ENCODE measurements around the gene SCRT2.

Gene SCRT2

DNA sequence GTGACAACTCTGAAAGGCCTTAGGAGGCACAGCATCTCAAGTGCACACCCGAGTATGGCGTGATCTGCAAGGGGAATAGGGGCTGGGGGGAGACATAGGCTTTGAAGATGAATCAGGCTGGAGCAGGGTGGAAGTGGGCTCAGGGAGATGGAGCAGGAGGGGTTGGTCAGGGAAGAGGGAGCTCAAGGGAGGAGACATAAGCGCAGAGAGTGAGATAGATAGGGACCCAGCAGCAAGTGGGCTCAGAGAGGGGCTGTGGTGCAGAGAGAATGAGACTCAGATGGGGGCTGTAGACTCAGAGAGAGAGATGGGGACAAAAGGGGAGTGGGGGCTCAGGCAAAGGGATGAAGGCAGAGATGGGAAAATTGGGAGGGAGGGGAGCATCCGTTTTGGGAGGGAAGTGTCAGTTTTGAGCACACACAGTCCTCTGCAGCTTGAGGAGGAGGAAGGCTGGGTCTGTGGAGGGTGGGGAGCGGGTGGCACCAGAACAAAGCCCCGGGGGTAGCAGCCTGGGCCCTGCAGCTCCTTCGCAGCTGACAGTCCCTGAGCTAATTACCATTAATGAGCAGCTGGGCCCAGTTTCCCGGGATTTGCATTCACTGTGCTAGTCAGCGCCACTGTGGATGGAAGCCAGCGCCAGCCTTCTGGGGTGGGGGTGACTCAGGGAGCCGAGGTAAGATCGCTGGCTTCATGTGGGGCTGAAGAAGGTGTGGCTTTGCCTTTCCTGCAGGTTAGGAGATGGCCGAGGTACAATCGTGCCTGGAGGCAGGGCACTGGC, 41.3 kb downstream of the SCRT2 start:
- peak; percentile 75 for DNase-seq (ENCODE audit: low spot score)

DNA sequence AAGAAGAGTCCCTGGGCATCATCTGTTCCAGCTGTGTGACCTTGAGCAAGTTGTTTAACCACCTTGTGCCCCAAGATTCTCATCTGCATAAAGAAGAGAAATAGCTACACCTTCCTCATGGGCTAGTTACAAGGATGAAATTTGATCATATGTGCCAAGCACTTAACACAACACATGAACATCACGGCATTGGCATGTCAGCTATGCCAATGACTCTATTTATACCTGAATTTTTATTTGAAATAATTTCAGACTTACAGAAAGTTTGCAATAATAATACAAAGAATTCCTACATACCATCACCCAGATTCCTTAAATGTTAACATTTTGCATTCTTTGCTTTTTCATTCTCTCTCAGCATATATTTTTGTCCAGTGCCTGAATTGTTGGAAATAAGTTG, 44.5 kb downstream of the SCRT2 start:
- no peak for DNase-seq (ENCODE audit: low spot score)

DNA sequence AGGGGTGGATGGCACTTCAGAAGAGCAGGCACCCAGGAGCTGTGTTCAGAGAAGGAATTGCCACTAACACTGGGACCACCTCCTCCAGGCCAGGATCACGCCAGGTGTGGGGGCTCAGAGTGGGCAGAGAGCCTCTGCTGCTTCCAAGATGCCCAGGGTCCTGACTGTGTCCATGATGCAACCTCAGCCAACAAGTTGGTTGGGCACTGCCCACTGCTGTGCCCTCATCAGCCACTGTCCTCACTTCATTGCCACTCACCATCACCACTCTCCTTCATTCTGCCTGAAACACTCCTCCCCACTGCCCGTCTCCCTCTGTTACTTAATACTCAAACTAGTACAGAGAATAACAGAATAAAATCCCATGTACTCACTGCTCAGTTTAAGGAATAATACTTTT, 49.0 kb downstream of the SCRT2 start:
- no peak for DNase-seq (ENCODE audit: low spot score)

DNA sequence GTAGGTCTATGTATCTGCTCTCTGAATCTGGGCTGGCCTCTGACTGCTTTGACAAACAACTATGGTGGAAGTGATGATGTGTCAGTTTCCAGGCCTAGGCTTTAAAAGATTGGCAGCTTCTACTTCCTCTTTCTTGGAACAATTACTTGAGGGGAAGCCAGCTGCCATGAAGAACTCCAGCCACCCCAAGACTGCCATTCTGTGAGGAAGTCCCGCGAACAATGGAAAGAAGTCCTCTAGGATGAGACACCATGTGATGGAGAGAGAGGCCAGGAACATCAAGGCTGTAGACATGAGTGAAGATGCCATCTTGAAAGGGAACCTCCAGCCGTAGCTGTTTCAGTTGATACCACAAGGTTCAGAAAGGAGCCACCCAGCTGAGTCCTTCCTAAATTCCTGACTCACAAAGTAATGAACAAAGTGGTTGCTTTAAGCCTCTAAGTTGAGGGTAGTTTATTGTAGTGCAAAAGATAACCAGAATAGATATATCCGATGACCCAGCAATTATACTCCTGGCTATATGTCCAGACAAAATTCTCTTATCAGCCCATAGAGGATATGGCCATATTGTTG, 50.2 kb downstream of the SCRT2 start:
- DNase-seq (ENCODE audit: low spot score), result no peak

DNA sequence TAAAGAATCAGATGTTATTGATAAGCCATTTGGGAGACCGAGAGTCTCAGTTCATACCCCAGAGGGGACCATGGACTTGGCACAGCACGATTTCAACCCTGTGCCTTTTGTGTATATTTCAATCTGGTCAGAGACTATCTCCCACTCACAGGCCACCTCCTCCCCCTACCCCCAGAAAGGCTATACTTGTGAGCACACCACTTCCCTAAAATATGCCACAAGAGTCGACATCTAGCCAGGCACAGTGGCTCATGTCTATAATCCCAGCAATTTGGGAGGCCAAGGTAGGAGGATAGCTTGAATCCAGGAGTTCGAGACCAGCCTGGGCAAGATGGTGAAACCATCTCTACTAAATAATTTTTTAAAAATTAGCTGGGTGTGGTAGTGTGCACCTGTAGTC, 51.9 kb downstream of the SCRT2 start:
- no peak for DNase-seq (ENCODE audit: low spot score)

DNA sequence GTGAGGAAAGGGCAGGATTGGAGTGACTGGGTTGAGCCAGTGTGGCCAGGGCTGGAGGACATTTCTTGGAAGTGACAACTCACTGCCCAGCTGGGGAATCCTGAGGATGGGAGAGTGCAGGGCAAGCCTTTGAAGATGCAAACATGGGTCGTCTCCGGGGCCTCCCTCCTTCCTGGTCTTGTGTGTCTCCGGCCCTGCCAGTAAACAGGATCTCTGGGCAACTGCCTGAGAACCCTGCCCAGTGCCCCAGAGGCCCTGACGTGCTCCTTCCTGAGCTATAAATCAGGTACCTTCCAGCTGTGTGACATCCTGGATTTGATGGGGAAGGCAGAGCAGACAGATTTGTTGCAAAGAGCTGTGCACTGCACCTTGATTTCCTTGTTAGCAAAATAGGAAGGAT, 52.6 kb downstream of the SCRT2 start:
- no peak for DNase-seq (ENCODE audit: low spot score)

DNA sequence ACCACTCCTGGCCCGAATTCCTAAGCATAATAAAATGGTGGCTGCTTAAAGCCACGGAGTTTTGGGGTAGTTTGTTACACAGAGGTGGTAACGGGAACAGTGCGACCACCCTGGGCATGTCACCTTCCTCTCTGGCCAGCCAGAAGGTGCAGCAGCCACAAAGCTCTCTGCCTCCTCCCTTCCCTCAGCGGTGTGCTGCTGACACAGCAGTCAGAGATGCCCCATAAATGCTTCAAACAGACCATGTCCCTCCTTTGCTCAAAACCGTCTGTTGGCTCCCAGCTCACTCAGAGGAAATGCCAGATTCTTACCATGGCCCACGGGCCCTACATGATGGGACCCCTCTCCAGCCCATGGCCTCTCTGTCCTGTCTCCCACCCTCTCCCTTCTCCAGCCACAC, 53.4 kb downstream of the SCRT2 start:
- no peak for DNase-seq (ENCODE audit: low spot score)

DNA sequence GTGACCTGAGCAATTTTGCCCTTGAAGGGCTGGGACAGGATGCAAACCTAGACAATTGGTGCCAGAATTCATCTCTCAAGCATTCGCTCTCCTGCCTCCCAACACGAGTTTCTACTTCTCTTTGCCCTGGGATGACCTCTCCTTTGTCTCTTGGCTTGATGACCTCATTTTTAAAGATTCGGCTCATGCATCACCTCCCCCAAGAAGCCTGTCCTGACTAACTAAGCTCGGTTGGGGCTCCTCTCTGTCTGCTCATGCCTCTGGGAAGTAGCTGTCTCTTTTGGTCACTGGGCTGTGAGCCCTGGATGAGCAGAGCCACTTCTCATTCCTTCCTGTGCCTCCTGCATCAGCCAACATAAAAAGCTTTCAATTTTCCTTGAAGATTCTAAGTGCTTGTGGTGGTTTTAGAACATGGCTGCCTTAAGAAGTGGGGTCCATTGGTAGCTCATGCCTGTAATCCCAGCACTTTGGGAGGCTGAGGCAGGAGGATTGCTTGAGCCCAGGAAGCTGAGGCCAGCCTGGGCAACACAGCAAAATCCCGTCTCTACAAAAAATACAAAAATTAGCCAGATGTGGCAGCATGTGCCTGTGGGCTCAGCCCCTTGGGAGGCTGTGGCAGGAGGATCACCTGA, 54.4 kb downstream of the SCRT2 start:
- no peak for DNase-seq (ENCODE audit: low spot score)

DNA sequence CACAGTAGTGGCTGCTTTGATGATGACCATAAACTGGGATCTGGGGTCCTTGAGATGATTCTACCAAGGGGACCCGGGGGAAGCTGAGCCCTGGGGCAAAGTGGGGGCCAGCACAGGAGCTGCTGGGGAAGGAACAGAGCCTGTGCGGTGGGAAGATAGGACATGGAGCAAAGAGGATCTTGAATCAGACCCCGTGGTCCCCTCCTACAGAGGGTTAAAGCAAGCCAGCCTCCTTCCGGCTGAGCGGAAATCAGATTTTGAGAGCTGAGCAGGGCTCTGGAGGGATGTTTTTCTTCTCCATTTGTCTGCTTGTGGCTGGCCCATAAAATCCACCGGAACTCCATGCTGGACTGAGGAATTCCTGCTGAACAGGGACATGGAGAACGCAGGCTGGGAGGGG, 55.4 kb downstream of the SCRT2 start:
- DNase-seq (ENCODE audit: low spot score), result no peak

DNA sequence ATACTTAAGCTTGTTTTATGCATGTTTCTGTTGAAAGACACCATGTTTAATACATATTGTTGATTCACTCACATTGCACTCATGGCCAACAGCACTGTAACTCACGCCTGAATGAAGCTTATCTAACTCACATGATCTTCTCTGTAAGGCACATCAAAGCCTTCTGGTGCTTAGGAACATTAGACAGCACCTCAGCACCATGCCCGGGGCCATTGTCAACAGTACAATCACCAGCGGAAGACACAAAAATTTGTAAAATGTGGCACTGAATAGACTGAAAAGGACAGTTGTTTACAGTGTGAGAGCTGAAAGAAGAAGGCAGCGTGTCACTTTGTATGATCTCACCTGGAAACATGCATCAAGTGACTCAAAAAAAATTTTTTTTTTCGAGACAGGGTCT, 56.6 kb downstream of the SCRT2 start:
- DNase-seq (ENCODE audit: low spot score), result no peak

DNA sequence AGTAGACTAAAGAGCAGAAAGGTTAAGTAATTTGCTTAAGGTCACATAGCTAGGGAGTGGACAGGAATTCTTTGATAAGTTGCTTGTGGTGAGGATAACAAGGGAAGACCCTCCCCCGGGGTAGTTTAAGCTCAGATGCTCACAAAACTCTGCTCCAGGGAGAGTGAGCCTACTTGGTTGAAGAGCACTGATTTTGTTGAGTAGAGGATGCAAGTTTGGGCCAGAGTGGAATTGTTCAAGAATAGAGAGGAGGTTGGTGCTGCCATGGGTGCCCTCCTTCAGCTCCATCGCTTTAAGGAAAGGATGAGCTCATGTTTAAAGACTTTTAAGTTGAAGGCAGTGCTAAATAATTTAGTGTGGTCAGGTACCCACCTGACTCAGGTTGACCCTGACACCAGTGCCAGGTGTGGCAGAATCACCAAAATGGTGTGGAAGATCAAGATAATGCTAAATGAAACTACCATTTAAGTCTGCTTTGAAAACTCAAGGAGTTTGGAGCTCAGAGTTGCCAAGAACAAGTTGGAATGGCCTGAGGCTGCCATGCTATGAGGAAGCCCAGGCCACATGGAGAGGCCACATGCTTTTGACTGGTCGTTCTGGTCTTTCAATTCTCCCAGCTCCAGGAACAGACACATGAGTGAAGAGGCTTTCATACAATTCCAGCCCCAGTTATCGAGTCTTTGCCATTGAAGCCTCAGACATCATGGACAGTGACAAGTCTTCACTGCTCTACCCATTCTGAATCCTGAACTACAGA, 57.5 kb downstream of the SCRT2 start:
- DNase-seq (ENCODE audit: low spot score), result no peak

DNA sequence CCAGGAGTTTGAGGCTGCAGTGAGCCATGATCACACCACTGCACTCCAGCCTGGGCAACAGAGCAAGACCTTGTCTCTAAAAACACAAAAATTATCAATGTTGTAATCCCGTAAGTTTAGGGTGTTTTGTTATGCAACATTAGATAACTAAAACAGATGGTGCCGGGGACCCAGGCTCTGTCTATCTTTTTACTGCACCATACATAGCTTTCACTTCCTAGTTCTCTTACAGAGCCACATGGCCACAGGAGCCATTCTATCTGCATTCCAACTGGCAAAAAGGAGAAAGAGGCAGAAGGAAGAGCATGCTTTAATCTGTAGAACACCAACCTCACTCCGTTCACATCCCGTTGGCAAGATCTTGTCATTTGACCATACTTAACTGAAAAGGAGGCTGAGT, 60.1 kb downstream of the SCRT2 start:
- DNase-seq (ENCODE audit: low spot score), result no peak

DNA sequence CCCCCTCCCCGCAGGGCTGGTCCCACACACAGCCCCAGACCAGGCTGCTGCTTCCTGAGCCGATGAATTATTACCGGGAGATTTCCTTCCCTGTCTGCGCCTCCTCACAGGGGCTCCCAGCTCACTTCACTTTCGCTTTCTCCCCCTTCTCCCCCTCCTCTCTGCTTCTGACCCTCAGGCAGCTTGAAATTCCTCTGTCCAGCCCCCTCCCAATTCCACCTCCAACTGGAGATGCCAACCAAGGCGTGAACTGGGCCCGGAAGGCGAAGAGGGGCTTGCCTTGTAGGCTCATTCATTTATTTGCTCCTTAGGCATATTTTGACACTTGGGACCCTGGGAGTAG, 63.8 kb downstream of the SCRT2 start:
- DNase-seq (ENCODE audit: low spot score), result no peak
